GM23248 (cell line): Measurements from ENCODE around the gene IQGAP2.

ENCODE experiments used
- EZH2 ChIP-seq: fragments of 200-600 bp; sonication (generic); IDR thresholded peaks from 2 replicates; pipeline ENCODE4 v1.6.1; 2018; ENCODE audit warnings: antibody characterized with exemption, mild to moderate bottlenecking; ENCODE audit not compliant: insufficient read depth, poor library complexity, severe bottlenecking
- EZH2phosphoT487 ChIP-seq: fragments of 200-600 bp; sonication (generic); IDR thresholded peaks from 2 replicates; pipeline ENCODE4 v1.6.1; 2018; ENCODE audit warnings: antibody characterized with exemption, moderate library complexity, mild to moderate bottlenecking, low read depth; ENCODE audit not compliant: insufficient read depth

- TF ChIP-seq EZH2phosphoT487 (no peak), EZH2 (no peak)
Measured at GRCh38 chr5:76723906-76724305, 320.8 kb downstream of the IQGAP2 start.
